Measurements from ENCODE around the gene PDC.

- TF ChIP-seq RAD21 (IDR thresholded peaks at IDR 0.05; ENCODE audit: low read depth) = no peak
- TF ChIP-seq CEBPB (IDR thresholded peaks at IDR 0.05) = no peak
- TF ChIP-seq MAX (IDR thresholded peaks at IDR 0.05) = no peak
- TF ChIP-seq REST (IDR thresholded peaks at IDR 0.05; ENCODE audit: low read depth) = no peak
- no peak for TF ChIP-seq EP300 (IDR thresholded peaks at IDR 0.05; ENCODE audit: borderline replicate concordance)
- no peak for TF ChIP-seq FOXM1 (IDR thresholded peaks at IDR 0.05; ENCODE audit: borderline replicate concordance, low read depth)
- TF ChIP-seq TEAD4 (IDR thresholded peaks at IDR 0.05) = no peak
- no peak for TF ChIP-seq TCF12 (IDR thresholded peaks at IDR 0.05; ENCODE audit: low read depth)
Measured at GRCh38 chr1:186487163-186487562, 26.2 kb upstream of the PDC start.

Data from Ishikawa (cell line).